GM10248 (cell line): ENCODE measurements around the gene RASA3.

Source experiments
- CTCF ChIA-PET: fragments of 300-600 bp; sonication (Branson Sonifier 250); formaldehyde crosslinking; extraction: SDS; loops from one replicate; lab custom pipeline; 2021; ENCODE audit warnings: antibody characterized with exemption; lab: Yijun Ruan, JAX
- POLR2A ChIA-PET: fragments of 350-650 bp; sonication (Branson Sonifier 250); formaldehyde crosslinking; extraction: SDS; loops from one replicate; lab custom pipeline; 2020; ENCODE audit warnings: antibody characterized with exemption; lab: Yijun Ruan, JAX
- DNase-seq: peaks from one replicate; pipeline ENCODE4 v3.0.0; 2012; ENCODE audit errors: extremely low spot score
- CTCF ChIP-seq: IDR thresholded peaks from 2 replicates; pipeline ENCODE4 v1.5.1; 2012; ENCODE audit warnings: mild to moderate bottlenecking, low read depth; ENCODE audit errors: extremely low read depth, missing control alignments, control extremely low read depth

RASA3 gene

GRCh38 chr13:114027826-114028225, 104.6 kb downstream of the RASA3 start:
- ChIA-PET CTCF (no interaction called here), POLR2A (no interaction called here)
- DNase-seq = no peak
- no peak for TF ChIP-seq CTCF

- ChIA-PET CTCF (no interaction called here), POLR2A (no interaction called here)
- TF ChIP-seq CTCF = no peak
- DNase-seq = no peak
Measured at GRCh38 chr13:114027046-114027715, 105.2 kb downstream of the RASA3 start.

- no peak for TF ChIP-seq CTCF
- ChIA-PET POLR2A (no interaction called here), CTCF (no interaction called here)
- DNase-seq = no peak
Measured at GRCh38 chr13:114026481-114026880, 105.9 kb downstream of the RASA3 start.

GRCh38 chr13:114025714-114026431, 106.5 kb downstream of the RASA3 start:
- no peak for DNase-seq
- TF ChIP-seq CTCF = no peak
- ChIA-PET CTCF (no interaction called here), POLR2A (no interaction called here)

GRCh38 chr13:114025405-114025713, 107.1 kb downstream of the RASA3 start:
- no peak for DNase-seq
- POLR2A ChIA-PET = interaction anchor here (0.6 kb wide), 1 partner anchor 23 kb away, joined by 3 read pairs; no protein-coding TSS in a partner anchor
- TF ChIP-seq CTCF = no peak
- CTCF ChIA-PET = no interaction called here

- ChIA-PET POLR2A (interaction anchor here (0.6 kb wide), 1 partner anchor 23 kb away, joined by 3 read pairs; no protein-coding TSS in a partner anchor), CTCF (no interaction called here)
- peak; percentile 80 for DNase-seq
- TF ChIP-seq CTCF = no peak
Measured at GRCh38 chr13:114024603-114025404, 107.6 kb downstream of the RASA3 start.
